OCI-LY1 (cell line): ENCODE results near the gene ADORA3.

Experiments
- EZH2 ChIP-seq: fragments of 200-600 bp; sonication (generic), shearing (Covaris generic); IDR thresholded peaks from 2 replicates; pipeline ENCODE4 v1.8.0; 2017; ENCODE audit warnings: borderline replicate concordance, mixed run types, mild to moderate bottlenecking, antibody characterized with exemption, low read length, moderate library complexity, mixed read lengths
- TF ChIP-seq, protein P1 (sequence below): fragments of 200-600 bp; sonication (generic), shearing (Covaris generic); IDR thresholded peaks from 2 replicates; pipeline ENCODE4 v1.5.1; 2017; ENCODE audit warnings: mild to moderate bottlenecking, antibody characterized with exemption, low read length, moderate library complexity, mixed read lengths

DNA sequence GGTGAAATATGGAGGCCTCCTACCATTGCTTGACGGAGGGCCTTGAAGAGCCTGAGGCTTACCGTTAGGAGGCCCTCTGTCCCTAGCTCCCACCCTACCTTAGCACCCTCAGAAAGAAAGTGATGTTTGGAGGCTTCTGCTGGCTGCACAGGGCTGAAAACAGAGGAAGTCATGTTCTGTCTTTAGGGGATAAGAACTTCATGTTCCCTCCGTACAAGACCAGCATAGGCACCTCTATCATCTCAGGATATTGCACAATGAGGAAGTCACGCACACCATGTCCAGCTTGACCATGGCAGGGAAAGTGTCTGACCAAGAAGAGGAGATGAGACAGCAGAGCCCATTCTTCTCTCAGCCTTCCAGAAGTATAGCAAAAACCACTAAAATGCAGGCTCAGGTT is 13.8 kb downstream of the ADORA3 start:
- TF ChIP-seq, protein P1, sequence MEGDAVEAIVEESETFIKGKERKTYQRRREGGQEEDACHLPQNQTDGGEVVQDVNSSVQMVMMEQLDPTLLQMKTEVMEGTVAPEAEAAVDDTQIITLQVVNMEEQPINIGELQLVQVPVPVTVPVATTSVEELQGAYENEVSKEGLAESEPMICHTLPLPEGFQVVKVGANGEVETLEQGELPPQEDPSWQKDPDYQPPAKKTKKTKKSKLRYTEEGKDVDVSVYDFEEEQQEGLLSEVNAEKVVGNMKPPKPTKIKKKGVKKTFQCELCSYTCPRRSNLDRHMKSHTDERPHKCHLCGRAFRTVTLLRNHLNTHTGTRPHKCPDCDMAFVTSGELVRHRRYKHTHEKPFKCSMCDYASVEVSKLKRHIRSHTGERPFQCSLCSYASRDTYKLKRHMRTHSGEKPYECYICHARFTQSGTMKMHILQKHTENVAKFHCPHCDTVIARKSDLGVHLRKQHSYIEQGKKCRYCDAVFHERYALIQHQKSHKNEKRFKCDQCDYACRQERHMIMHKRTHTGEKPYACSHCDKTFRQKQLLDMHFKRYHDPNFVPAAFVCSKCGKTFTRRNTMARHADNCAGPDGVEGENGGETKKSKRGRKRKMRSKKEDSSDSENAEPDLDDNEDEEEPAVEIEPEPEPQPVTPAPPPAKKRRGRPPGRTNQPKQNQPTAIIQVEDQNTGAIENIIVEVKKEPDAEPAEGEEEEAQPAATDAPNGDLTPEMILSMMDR, result no peak
- no peak for TF ChIP-seq EZH2
